GM18870 (cell line): ENCODE data around the gene ANKRD62.

ENCODE experiments used
- ATAC-seq: cut with Tn5 transposase; IDR thresholded peaks from one replicate; pipeline ENCODE4 v1.9.1; 2021; ENCODE audit warnings: moderate library complexity; ENCODE audit not compliant: unreplicated experiment

ANKRD62 gene

GRCh38 chr18:12093520-12094257 is at the start of gene ANKRD62:
ANKRD62 (plus strand) TSS chr18:12093843; CDS start chr18:12094018, 175 bp downstream.
- ATAC-seq: no peak

GRCh38 chr18:12044591-12044990 is 49.1 kb upstream of the ANKRD62 start:
- no peak for ATAC-seq

GRCh38 chr18:12046046-12046750 is 47.4 kb upstream of the ANKRD62 start:
- ATAC-seq: no peak

GRCh38 chr18:12046751-12047335 is 46.8 kb upstream of the ANKRD62 start:
- ATAC-seq: no peak

GRCh38 chr18:12048010-12048826 is 45.4 kb upstream of the ANKRD62 start:
- ATAC-seq: no peak

- no peak for ATAC-seq
Observed at GRCh38 chr18:12048827-12049175, 44.8 kb upstream of the ANKRD62 start.

- peak; percentile 75 for ATAC-seq
Observed at GRCh38 chr18:12049978-12050811, 43.4 kb upstream of the ANKRD62 start.

GRCh38 chr18:12052866-12053265 is 40.8 kb upstream of the ANKRD62 start:
- no peak for ATAC-seq

- ATAC-seq: peak; percentile 41
Observed at GRCh38 chr18:12053289-12053688, 40.4 kb upstream of the ANKRD62 start.

GRCh38 chr18:12056034-12056883 is 37.4 kb upstream of the ANKRD62 start:
- ATAC-seq: no peak

GRCh38 chr18:12056884-12057402 is 36.7 kb upstream of the ANKRD62 start:
- no peak for ATAC-seq

- ATAC-seq: no peak
Observed at GRCh38 chr18:12057419-12058039, 36.1 kb upstream of the ANKRD62 start.

- no peak for ATAC-seq
Observed at GRCh38 chr18:12059334-12060181, 34.1 kb upstream of the ANKRD62 start.

GRCh38 chr18:12060182-12060870 is 33.3 kb upstream of the ANKRD62 start:
- ATAC-seq: no peak

GRCh38 chr18:12061685-12062084 is 32.0 kb upstream of the ANKRD62 start:
- ATAC-seq: no peak

- no peak for ATAC-seq
Observed at GRCh38 chr18:12062974-12063373, 30.7 kb upstream of the ANKRD62 start.

GRCh38 chr18:12064086-12064763 is 29.4 kb upstream of the ANKRD62 start:
- no peak for ATAC-seq
